Mucosa of gallbladder (tissue), 1 donor: ENCODE measurements around the gene RUNDC3A. TPM values are rescaled to one million over a fixed set of nuclear protein-coding genes. Genes with fewer than 3 reads are reported as not detected.

Experiments
- DNase-seq: peaks from one replicate; pipeline ENCODE4 v3.0.0-alpha.2; 2020; ENCODE audit warnings: low spot score
- total RNA-seq: library from RNA; stranded (reverse); gene quantifications from one replicate; pipeline ENCODE4 v1.2.1, GENCODE V29; 2021
- donor health status: DM: no; HTN: no; CAD: no.

RUNDC3A gene
- total RNA-seq, 1 donor from 2014 or later: 1.4 TPM

GRCh38 chr17:44283344-44284023, 24.9 kb upstream of the RUNDC3A start:
- DNase-seq: no peak

GRCh38 chr17:44284024-44284400, 24.4 kb upstream of the RUNDC3A start:
- DNase-seq: no peak

- DNase-seq: no peak
Observed at GRCh38 chr17:44287651-44288050, 20.8 kb upstream of the RUNDC3A start.

- no peak for DNase-seq
Observed at GRCh38 chr17:44293509-44294226, 14.7 kb upstream of the RUNDC3A start.

GRCh38 chr17:44297975-44298374, 10.4 kb upstream of the RUNDC3A start:
- no peak for DNase-seq

GRCh38 chr17:44304651-44305050, 3.8 kb upstream of the RUNDC3A start:
- no peak for DNase-seq

- DNase-seq: no peak
Observed at GRCh38 chr17:44307387-44308186, 814 bp upstream of the RUNDC3A start.

GRCh38 chr17:44308865-44309264, 464 bp downstream of the RUNDC3A start:
- no peak for DNase-seq

GRCh38 chr17:44309472-44309871, 1.1 kb downstream of the RUNDC3A start:
- DNase-seq: no peak

GRCh38 chr17:44310188-44310587, 1.8 kb downstream of the RUNDC3A start:
- DNase-seq: no peak

GRCh38 chr17:44310609-44311376, 2.4 kb downstream of the RUNDC3A start:
- no peak for DNase-seq

- no peak for DNase-seq
Observed at GRCh38 chr17:44311562-44312181, 3.3 kb downstream of the RUNDC3A start.

GRCh38 chr17:44312396-44313104, 4.1 kb downstream of the RUNDC3A start:
- DNase-seq: no peak

- DNase-seq: no peak
Observed at GRCh38 chr17:44314031-44314430, 5.6 kb downstream of the RUNDC3A start.

- DNase-seq: no peak
Observed at GRCh38 chr17:44314524-44314868, 6.1 kb downstream of the RUNDC3A start.

- DNase-seq: no peak
Observed at GRCh38 chr17:44314869-44315661, 6.7 kb downstream of the RUNDC3A start.

- no peak for DNase-seq
Observed at GRCh38 chr17:44315760-44316731, 7.6 kb downstream of the RUNDC3A start.

- DNase-seq: no peak
Observed at GRCh38 chr17:44317545-44317944, 9.1 kb downstream of the RUNDC3A start.
